Left colon (tissue), 2 donors: ENCODE measurements around the gene NKIRAS1. TPM values are rescaled to one million over a fixed set of nuclear protein-coding genes. Genes with fewer than 3 reads are reported as not detected.
"Not testable (repeated sequence)": the region's sequence is repeated elsewhere in the genome, so short reads cannot be mapped to it uniquely, and the experiment has no call there.

ENCODE experiments used
- ATAC-seq: fragments of 200-7000 bp; cut with Tn5 transposase; one replicate; pipeline ENCODE4 v1.9.1; 2020; ENCODE audit warnings: mild to moderate bottlenecking, moderate library complexity
- DNase-seq, 2 donors: peaks; one replicate each; pipeline ENCODE4 v3.0.0-alpha.2; 2020
- intact Hi-C, 2 donors: fragments of 100-400 bp; cut with DNase I in 1 of 2; cut with micrococcal nuclease in 1 of 2; formaldehyde crosslinking; loops; one replicate each; pipeline versions ENCODE4 v1.11.2 to v1.14.0; 2022; cut with DNase I, micrococcal nuclease
- total RNA-seq, 2 donors: library from RNA; stranded (reverse); fragmentation: NEBNext Ultra II Directional; extraction: Animal tissue kit (Norgen Biotek cat#: 25700); gene quantifications; one replicate each; pipeline ENCODE4 v1.2.1, GENCODE V29; 2021
- donor health status: DM: no; HTN: no; CAD: no.
- donor health status: DM: yes; HTN: yes; CAD: no.

Gene NKIRAS1
- total RNA-seq, 2 donors from 2014 or later = 3.4 to 5.4 TPM

- no peak for DNase-seq
- ATAC-seq = no peak
- intact Hi-C loops = no loop called here
Observed at GRCh38 chr3:23915537-23916108, 1.2 kb downstream of the NKIRAS1 start.

- intact Hi-C loops = no loop called here
- no peak for DNase-seq
- no peak for ATAC-seq
Observed at GRCh38 chr3:23913873-23914743, 2.7 kb downstream of the NKIRAS1 start.

GRCh38 chr3:23913182-23913581 lies 3.6 kb downstream of the NKIRAS1 start:
- DNase-seq (no peak), ATAC-seq (no peak)
- intact Hi-C loops = no loop called here

GRCh38 chr3:23912335-23912734 lies 4.5 kb downstream of the NKIRAS1 start:
- DNase-seq, intact Hi-C loops, ATAC-seq: not testable (repeated sequence)

- DNase-seq = no peak
- intact Hi-C loops = no loop called here
- ATAC-seq = no peak
Observed at GRCh38 chr3:23911397-23911796, 5.4 kb downstream of the NKIRAS1 start.

GRCh38 chr3:23909341-23909740 lies 7.4 kb downstream of the NKIRAS1 start:
- intact Hi-C loops = no loop called here
- ATAC-seq = no peak
- DNase-seq = no peak

GRCh38 chr3:23904545-23904944 lies 12.2 kb downstream of the NKIRAS1 start:
- ATAC-seq (no peak), DNase-seq (no peak)
- intact Hi-C loops = no loop called here

- no peak for DNase-seq
- no peak for ATAC-seq
- intact Hi-C loops = no loop called here
Observed at GRCh38 chr3:23900744-23901143, 16.0 kb downstream of the NKIRAS1 start.

- intact Hi-C loops = no loop called here
- DNase-seq (no peak), ATAC-seq (no peak)
Observed at GRCh38 chr3:23895181-23895580, 21.6 kb downstream of the NKIRAS1 start.

- DNase-seq (no peak), ATAC-seq (peak; percentile 12)
- intact Hi-C loops = no loop called here
Observed at GRCh38 chr3:23894254-23895061, 22.3 kb downstream of the NKIRAS1 start.

- DNase-seq (no peak), ATAC-seq (no peak)
- intact Hi-C loops = loop anchor here in 1 of 2 donors (10.0 kb wide), 1 partner anchor 345 kb away; no protein-coding TSS in a partner anchor
Observed at GRCh38 chr3:23889950-23890349, 26.8 kb downstream of the NKIRAS1 start.

- DNase-seq (no peak), ATAC-seq (no peak)
- intact Hi-C loops = loop anchor here in 1 of 2 donors (10.0 kb wide), 1 partner anchor 345 kb away; no protein-coding TSS in a partner anchor
Observed at GRCh38 chr3:23889386-23889785, 27.4 kb downstream of the NKIRAS1 start.

- ATAC-seq (peak; percentile 48), DNase-seq (no peak)
- intact Hi-C loops = loop anchor here in 1 of 2 donors (10.0 kb wide), 1 partner anchor 346 kb away; no protein-coding TSS in a partner anchor
Observed at GRCh38 chr3:23888617-23889228, 28.1 kb downstream of the NKIRAS1 start.

GRCh38 chr3:23886311-23886710 lies 30.5 kb downstream of the NKIRAS1 start:
- ATAC-seq = no peak
- no peak for DNase-seq
- intact Hi-C loops = loop anchor here in 1 of 2 donors (10.0 kb wide), 1 partner anchor 348 kb away; no protein-coding TSS in a partner anchor

GRCh38 chr3:23885210-23885609 lies 31.6 kb downstream of the NKIRAS1 start:
- DNase-seq (no peak), ATAC-seq (no peak)
- intact Hi-C loops = loop anchor here in 1 of 2 donors (10.0 kb wide), 1 partner anchor 350 kb away; no protein-coding TSS in a partner anchor

GRCh38 chr3:23884481-23884880 lies 32.3 kb downstream of the NKIRAS1 start:
- ATAC-seq (no peak), DNase-seq (no peak)
- intact Hi-C loops = loop anchor here in 1 of 2 donors (10.0 kb wide), 1 partner anchor 350 kb away; no protein-coding TSS in a partner anchor

- ATAC-seq = peak; percentile 14
- intact Hi-C loops = loop anchor here in 1 of 2 donors (10.0 kb wide), 1 partner anchor 352 kb away; no protein-coding TSS in a partner anchor
- no peak for DNase-seq
Observed at GRCh38 chr3:23882487-23882918, 34.3 kb downstream of the NKIRAS1 start.

GRCh38 chr3:23881993-23882392 lies 34.8 kb downstream of the NKIRAS1 start:
- not testable (repeated sequence) for DNase-seq, ATAC-seq
- intact Hi-C loops = loop anchor here in 1 of 2 donors (10.0 kb wide), 1 partner anchor 353 kb away; no protein-coding TSS in a partner anchor
